Activated T-helper 17 cell treated with anti-CD3 and anti-CD28 coated beads, Interleukin-2, amount 50 U/mL, for 72 hours (primary cell): ENCODE measurements around the gene PDGFA. TPM values are rescaled to one million over a fixed set of nuclear protein-coding genes. Genes with fewer than 3 reads are reported as not detected.

Source experiments
- ATAC-seq: fragments of 150-1000 bp; cut with Tn5 transposase; replicated peaks from 2 replicates; pipeline ENCODE4 v1.10.0; 2021; ENCODE audit warnings: mild to moderate bottlenecking, moderate library complexity
- H3K27ac Mint-ChIP-seq: one replicate; pipeline ENCODE4 v1.8.0; 2022; ENCODE audit warnings: mixed read lengths
- H3K27me3 Mint-ChIP-seq: one replicate; pipeline ENCODE4 v1.8.0; 2022; ENCODE audit warnings: mixed read lengths
- H3K36me3 Mint-ChIP-seq: one replicate; pipeline ENCODE4 v1.8.0; 2022; ENCODE audit warnings: low read depth, mild to moderate bottlenecking, mixed read lengths
- H3K4me1 Mint-ChIP-seq: one replicate; pipeline ENCODE4 v1.8.0; 2022; ENCODE audit warnings: mixed read lengths
- H3K4me3 Mint-ChIP-seq: one replicate; pipeline ENCODE4 v1.8.0; 2022; ENCODE audit warnings: mild to moderate bottlenecking, mixed read lengths
- H3K9me3 Mint-ChIP-seq: one replicate; pipeline ENCODE4 v1.8.0; 2022; ENCODE audit warnings: mixed read lengths
- total RNA-seq, 2 donors: library from RNA; stranded (reverse); gene quantifications; one replicate each; pipeline ENCODE4 v1.2.3, GENCODE V29; 2022

Gene PDGFA
- total RNA-seq, 2 donors from 2014 or later = 11.9 to 28.1 TPM

DNA sequence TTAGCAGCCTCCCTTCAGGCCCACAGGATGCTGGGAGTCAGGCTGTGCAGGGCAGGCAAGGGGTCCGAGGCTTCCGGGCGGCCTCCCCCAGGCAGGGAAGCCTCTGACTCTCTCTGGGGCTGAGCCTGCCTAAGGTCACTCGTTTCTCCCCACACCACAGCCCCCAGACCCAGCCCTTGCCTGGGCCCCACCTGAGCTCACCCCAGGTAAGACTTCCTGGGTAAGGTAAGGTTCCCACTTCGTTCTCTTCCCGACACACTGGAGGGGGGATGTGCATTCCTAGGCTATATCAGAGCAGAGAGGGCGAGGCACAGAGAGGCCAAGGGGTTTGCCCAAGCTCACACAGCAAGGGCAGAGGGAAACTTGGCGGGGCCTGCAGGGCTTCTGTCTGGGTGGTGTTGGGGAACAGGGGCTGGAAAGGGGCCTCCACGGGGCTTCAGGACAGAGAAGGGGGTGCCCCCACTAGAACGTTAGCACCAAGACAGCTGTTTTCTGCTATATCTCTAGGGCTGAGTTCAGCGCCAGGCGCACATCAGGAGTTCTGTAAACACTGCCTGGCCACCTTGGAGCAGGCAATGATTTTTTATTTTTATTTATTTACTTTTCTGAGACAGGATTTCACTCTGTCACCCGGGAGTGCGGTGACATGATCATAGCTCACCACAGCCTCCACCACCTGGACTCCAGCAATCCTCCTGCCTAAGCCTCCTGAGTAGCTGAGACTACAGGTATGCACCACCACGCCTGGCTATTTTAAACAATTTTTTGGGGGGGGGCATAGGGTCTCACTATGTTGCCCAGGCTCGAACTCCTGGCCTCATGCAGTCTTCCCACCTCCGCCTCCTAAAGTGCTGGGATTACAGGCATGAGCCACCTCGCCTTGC is 24.9 kb upstream of the PDGFA start:
- peaks cover 6% of the 10 kb centered on the region for H3K36me3 Mint-ChIP-seq
- ATAC-seq = no peak
- H3K27me3 Mint-ChIP-seq = no peaks in the 10 kb centered on the region
- no peak overlapping the region for H3K27ac Mint-ChIP-seq
- peaks cover 11% of the 10 kb centered on the region for H3K4me1 Mint-ChIP-seq
- no peak overlapping the region for H3K4me3 Mint-ChIP-seq
- H3K9me3 Mint-ChIP-seq = peaks cover 4% of the 10 kb centered on the region

DNA sequence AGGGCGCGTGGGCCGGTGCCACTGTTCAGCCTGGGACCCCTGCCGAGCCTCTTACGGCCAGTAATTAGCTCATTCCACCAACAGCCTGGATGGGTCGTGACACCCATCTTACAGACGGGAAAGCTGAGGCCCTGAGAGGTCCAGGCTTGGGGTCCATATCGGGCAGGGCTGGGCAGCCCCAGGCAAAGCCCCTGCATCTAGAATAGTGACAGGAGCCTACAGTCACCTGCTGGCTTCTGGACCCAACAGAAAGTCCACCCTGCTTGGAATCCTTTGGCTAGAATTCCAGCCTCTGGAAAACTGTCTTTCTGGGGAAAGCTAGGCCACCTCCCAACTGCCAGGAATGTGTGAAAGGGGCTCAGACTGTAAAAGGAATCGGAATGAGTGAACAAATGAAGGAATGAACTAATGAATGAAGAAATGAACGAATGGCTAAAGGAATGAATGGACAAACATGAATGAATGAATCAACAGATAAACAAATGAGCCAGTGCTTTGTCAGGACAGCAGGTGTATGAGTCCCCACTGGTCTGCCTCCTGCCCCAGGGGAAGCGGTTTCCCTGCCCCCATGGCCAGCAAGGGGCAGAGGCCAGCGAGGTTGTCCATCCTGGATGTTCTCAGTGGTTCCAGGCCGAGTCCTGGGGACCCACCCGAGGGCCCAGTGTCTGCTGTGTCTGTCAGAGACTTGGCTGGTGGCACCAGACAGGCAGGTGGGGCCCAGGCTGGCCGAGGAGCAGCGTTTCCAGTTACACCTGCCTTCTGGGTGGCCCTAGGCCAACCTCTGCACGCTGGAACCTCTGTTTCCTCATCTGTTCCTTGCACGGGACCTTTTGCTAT is 24.1 kb upstream of the PDGFA start:
- ATAC-seq = no peak
- Mint-ChIP-seq H3K4me3 (no peak overlapping the region), H3K9me3 (peaks cover 4% of the 10 kb centered on the region), H3K27ac (no peak overlapping the region), H3K4me1 (peaks cover 11% of the 10 kb centered on the region), H3K27me3 (no peaks in the 10 kb centered on the region), H3K36me3 (peaks cover 2% of the 10 kb centered on the region)

DNA sequence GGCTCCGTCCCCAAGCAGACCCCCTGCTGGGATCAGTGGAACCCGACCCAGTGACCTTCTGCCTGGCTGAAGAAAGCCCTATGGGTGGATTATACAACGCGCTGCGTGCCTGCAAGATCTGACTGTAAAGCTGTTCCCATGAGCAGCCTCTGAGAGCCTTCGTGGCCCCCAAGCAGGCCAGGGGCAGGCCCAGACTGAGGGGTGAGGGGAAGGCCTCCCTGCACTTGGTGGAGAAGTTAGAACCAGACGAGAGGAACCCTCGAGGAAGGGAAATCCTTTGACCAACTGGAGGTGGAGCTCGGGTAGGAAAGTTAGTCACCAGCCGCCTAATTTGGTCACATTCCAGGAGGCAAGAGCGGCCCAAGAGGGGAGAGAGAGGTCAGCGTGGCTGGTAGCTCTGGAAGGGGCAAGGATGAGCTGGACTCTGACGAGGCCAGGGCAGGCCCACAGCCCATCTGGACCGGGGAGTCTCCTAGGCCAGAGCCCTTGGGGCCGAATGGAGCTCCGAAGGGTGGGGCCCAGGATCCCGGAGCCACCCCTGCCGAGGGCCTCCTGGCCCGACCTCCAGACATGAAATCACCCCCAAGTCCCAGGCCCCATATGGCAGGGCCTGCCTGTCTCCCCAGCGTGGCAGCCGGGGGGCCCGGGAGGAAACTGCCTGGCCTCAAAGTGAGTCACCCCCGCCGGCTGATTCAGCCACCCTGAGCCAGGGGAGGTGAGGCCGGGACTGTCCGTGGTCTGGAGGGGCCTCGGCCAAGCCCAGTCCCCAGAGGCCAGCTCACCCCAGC is 23.3 kb upstream of the PDGFA start:
- peak; percentile 90 for ATAC-seq
- Mint-ChIP-seq H3K36me3 (no peaks in the 10 kb centered on the region), H3K4me1 (peaks cover 11% of the 10 kb centered on the region), H3K4me3 (peak overlapping the region; percentile 5), H3K27ac (peak overlapping the region; percentile 53), H3K9me3 (peaks cover 4% of the 10 kb centered on the region), H3K27me3 (no peaks in the 10 kb centered on the region)

DNA sequence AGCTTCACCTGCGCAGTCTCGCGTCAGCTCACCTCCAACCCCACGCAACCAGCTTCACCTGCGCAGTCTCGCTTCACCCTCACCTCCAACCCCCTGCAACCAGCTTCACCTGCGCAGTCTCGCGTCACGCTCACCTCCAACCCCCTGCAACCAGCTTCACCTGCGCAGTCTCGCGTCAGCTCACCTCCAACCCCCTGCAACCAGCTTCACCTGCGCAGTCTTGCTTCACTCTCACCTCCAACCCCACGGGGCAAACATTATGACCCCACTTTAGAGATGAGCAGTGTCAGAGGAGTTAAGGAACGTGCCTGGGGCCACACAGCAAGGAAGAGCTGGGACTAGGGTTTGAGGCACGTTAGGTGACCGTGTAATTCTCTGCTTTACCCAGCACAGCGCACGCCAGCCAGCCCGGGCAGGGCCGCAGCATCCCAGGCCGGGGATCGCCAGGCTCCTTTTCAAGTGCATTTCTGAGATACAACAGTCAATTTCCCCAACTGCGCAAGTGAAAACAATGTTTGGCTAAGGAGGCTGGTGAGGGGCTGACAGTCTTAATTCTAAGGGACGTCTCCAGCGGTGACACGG is 22.6 kb upstream of the PDGFA start:
- Mint-ChIP-seq H3K4me3 (no peak overlapping the region), H3K9me3 (peaks cover 4% of the 10 kb centered on the region), H3K27ac (peak overlapping the region; percentile 53), H3K4me1 (peaks cover 11% of the 10 kb centered on the region), H3K36me3 (no peaks in the 10 kb centered on the region), H3K27me3 (no peaks in the 10 kb centered on the region)
- ATAC-seq = no peak

DNA sequence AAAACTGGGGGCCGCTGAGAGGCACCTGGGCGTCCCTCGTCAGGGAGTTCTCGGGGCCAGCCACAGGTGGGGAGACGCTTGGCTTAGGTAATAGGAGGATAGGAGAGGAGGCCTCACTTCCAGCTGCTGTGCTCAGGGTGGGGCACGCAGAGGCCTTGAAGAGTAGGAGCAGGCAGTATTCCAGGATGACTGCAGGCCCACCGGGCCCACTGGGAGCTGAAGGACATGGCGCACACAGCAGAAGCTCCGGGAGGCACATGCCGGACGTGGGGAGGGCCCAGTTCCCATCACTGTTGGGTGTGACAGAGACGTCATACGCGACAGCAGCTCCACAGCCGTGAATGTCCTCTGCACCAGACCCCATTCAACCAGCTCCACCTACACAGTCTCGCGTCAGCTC is 22.0 kb upstream of the PDGFA start:
- Mint-ChIP-seq H3K4me3 (no peak overlapping the region), H3K27me3 (no peaks in the 10 kb centered on the region)
- ATAC-seq = no peak

DNA sequence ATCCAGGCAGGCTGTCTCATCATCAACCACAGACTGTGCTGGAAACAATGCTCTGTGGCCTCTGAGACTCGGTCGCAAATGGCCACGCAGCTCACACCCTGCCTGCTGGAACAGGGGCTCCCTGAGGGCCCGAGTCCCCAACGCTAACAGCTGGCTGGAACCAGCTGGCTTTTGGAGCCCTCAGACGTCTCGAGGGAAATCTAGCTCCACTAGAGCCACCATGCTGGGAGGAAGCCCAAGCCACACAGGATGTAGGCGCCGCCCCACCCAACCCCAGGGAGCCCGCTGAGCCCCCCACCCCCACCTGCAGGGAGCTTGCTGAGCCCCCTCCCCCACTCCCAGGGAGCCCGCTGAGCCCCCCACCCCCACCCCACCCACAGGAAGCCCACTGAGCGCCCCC is 21.4 kb upstream of the PDGFA start:
- no peak overlapping the region for H3K27ac Mint-ChIP-seq

More for the DNA sequence above, 22.0 kb upstream of the PDGFA start:
- Mint-ChIP-seq H3K4me1 (peaks cover 11% of the 10 kb centered on the region), H3K9me3 (peaks cover 4% of the 10 kb centered on the region), H3K36me3 (no peaks in the 10 kb centered on the region), H3K27ac (no peak overlapping the region)

DNA sequence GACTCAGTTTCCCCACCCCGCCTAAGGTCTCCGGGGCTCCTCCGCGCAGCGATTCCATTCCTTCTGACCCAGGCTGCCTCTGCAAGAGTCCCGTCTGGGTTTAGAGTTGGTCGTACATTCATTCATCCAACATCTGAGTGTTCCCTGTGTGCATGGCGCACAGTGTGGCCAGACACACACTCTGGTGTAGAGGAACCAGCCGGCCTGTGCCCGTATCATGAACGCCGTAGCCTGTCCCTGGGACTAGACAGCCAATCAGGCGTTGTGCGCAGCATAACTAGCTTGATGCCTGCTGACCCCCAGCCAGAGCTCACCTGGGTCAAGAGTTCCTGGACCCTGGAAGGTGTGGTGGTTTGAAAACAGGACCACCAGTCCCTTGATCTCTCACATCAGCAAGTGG is 20.9 kb upstream of the PDGFA start:
- H3K27ac Mint-ChIP-seq = no peak overlapping the region
- H3K36me3 Mint-ChIP-seq = no peaks in the 10 kb centered on the region
- H3K27me3 Mint-ChIP-seq = no peaks in the 10 kb centered on the region
- peaks cover 11% of the 10 kb centered on the region for H3K4me1 Mint-ChIP-seq
- H3K4me3 Mint-ChIP-seq = no peak overlapping the region
- H3K9me3 Mint-ChIP-seq = peaks cover 4% of the 10 kb centered on the region
- no peak for ATAC-seq

More for the DNA sequence above, 21.4 kb upstream of the PDGFA start:
- Mint-ChIP-seq H3K4me3 (no peak overlapping the region), H3K27me3 (no peaks in the 10 kb centered on the region), H3K9me3 (peaks cover 4% of the 10 kb centered on the region), H3K4me1 (peaks cover 11% of the 10 kb centered on the region), H3K36me3 (no peaks in the 10 kb centered on the region)
- ATAC-seq = no peak

DNA sequence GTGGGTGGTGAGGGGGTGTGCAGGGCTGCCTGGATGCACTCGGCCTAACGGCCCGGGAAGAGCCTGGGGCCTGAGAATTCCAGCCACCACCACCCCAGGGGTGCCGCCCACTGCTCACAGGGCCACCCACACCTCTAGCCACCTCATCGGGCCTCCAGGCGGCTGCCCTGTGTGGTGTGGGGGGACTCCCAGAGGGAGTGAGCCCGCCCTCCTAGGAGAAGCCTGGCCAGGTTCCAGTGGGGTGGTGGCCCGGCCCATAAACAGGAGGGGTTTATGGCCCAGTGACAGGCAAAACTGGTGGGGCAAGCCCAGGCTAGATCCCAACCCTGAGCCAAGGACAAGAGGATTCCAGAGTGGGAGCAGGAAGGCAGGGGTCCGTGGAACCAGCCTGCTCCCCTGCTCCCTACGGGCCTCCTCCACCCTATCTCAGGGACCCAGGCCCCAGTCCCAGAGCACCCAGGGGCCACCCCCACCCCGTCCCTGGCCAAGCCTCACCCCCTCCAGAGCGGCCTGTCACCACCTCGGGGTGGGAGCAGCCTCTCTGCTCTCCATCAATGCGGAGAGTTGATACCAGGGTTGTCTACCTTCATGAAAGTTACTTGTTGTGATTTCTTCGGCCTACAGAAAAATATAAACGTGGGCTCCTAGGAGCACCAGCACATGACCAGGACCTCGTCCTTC is 20.2 kb upstream of the PDGFA start:
- no peaks in the 10 kb centered on the region for H3K27me3 Mint-ChIP-seq
- no peaks in the 10 kb centered on the region for H3K36me3 Mint-ChIP-seq
- H3K4me3 Mint-ChIP-seq = no peak overlapping the region
- ATAC-seq = no peak
- H3K27ac Mint-ChIP-seq = no peak overlapping the region
- no peaks in the 10 kb centered on the region for H3K9me3 Mint-ChIP-seq
- H3K4me1 Mint-ChIP-seq = peaks cover 11% of the 10 kb centered on the region

DNA sequence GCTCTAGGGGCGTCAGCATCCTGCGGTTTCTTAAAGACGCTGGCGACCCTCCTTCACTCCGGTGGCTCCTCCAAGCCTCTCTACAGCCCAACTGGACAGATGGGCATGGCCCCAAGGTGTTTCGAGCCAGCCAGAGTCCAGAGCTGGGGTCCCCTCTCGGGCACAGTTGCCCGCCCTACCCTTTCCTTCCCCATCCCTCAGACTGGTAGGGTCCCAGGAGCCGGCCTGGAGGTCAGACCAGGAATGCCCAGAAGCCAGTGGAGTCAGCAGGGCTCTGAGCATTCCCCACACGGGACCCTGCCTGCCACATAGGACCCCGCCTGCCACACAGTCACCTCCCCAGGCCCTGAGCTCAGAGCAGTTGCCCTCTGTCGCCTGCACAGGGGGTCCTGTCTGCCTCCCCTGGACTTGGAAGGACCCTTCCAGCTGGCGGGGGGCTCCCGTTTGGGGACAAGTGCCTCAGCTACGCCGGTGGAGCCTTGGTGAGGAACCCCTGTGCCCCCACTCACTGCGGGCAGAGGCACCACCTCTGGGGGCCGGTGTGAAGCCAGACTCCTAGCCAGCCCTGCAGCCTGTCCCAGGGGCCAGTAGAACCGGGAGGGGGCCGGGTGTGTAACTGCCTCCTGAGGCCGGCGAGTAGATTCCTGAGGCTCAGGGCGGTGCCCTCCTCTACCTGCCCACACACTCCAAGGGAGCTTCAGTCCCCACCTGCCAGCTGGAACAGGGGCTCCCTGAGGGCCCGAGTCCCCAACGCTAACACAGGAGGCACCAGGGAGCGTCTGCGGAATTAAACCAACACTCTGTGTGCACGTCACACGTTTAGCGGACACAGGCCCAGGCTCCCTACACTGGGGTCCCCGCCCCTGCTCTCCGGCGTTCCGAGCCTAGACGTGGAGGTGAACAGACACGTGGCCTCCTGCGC is 19.4 kb upstream of the PDGFA start:
- Mint-ChIP-seq H3K27me3 (peaks cover 1% of the 10 kb centered on the region), H3K9me3 (no peaks in the 10 kb centered on the region), H3K4me3 (no peak overlapping the region), H3K4me1 (peaks cover 11% of the 10 kb centered on the region), H3K36me3 (no peaks in the 10 kb centered on the region), H3K27ac (no peak overlapping the region)
- ATAC-seq = no peak

DNA sequence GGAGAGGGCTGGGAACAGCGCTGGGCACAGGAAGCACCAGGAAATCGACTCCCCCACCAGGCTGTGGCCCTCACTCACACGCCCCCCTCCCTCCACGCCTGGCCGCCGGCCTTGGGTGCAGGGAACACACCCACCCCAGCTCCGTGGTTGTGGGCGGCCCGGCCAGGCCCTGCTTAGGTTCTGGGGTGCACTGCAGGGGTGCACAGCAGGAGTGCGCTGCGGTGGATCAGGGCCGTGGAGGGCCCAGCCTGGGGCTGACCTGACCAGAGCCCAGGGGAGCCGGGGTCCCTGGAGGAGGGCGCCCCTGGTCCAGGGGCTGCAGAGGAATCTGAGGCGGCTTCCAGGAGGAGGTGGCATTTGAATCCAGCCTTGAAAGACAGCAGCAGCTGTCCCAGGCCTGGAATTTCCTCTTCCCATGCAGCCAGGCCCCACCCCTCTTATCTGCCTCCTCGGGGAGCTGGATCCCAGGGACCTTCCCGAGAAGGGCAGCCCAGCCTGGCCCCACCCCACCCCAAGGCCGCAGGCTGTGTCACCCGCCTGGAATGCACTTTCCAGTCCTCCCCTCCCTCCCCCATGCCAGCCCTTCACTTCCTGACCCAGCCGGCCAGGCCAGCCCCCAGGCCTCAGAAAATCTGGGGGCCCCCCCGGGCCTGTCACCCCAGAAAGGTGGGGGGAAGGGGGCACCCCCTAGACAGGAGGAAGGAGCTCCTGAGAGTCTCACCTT is 18.4 kb upstream of the PDGFA start:
- Mint-ChIP-seq H3K4me3 (no peak overlapping the region), H3K4me1 (peaks cover 11% of the 10 kb centered on the region), H3K27ac (no peak overlapping the region), H3K36me3 (no peaks in the 10 kb centered on the region), H3K9me3 (no peaks in the 10 kb centered on the region), H3K27me3 (peaks cover 4% of the 10 kb centered on the region)
- no peak for ATAC-seq

DNA sequence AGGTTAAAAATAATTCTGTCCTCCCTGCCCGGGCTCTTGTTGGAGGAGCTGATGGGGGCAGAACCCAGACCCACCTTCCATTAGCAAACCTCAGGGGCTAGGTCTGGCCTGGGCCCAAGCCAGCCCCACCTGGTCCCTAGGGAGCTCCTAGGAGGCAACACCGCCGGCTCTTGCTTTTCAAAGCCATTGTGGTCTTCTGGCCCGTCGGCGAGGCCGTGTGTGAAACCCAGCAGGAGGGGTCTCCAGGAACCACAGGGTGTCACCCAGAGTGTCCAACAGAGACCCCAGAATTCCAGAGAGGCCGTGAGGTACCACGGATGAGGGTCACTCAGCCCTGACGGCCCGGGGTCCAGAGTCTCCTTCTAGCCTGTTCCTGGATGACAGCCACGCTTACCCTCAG is 16.6 kb upstream of the PDGFA start:
- no peak overlapping the region for H3K27ac Mint-ChIP-seq
- ATAC-seq = no peak
- peaks cover 4% of the 10 kb centered on the region for H3K27me3 Mint-ChIP-seq
- no peak overlapping the region for H3K4me3 Mint-ChIP-seq
- H3K36me3 Mint-ChIP-seq = no peaks in the 10 kb centered on the region
- no peaks in the 10 kb centered on the region for H3K4me1 Mint-ChIP-seq
- no peaks in the 10 kb centered on the region for H3K9me3 Mint-ChIP-seq

DNA sequence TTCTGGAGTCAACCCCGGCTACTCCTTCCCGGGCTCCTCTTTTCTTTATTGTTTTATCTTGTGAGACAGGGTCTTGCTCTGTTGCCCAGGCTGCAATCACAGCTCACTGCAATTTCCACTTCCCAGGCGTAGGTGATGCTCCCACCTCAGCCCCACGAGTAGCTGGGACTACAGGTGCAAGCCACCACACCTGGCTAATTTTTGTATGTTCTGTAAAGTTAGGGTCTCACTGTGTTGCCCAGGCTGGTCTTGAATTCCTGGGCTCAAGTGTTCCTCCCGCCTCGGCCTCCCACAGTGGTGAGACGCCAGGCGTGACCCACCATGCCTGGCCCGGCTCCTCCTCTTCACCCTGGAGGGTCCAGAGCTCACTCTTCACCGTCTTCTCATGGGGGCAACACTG is 15.3 kb upstream of the PDGFA start:
- Mint-ChIP-seq H3K9me3 (no peaks in the 10 kb centered on the region), H3K36me3 (no peaks in the 10 kb centered on the region), H3K4me3 (no peak overlapping the region), H3K27me3 (peaks cover 4% of the 10 kb centered on the region), H3K4me1 (no peaks in the 10 kb centered on the region), H3K27ac (no peak overlapping the region)
- no peak for ATAC-seq
